Measurements from ENCODE around the gene DESI2.

DNA sequence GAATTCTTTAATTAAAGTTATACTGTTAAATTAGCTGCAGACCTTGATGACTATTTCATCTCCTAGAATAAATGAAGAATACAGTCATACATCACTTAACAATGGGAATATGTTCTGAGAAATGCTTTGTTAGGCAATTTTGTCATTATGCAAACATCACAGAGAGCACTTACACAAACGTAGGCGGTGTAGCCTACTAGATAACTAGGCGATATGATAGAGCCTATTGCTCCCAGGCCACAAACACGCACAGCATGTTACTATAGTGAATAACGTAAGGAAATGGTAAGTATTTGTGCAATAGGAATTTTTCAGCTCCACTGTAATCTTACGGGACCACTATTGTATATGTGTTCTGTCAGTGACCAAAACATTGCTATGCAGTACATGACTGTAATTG is 37.6 kb upstream of the DESI2 start:
- TF ChIP-seq, protein P1, sequence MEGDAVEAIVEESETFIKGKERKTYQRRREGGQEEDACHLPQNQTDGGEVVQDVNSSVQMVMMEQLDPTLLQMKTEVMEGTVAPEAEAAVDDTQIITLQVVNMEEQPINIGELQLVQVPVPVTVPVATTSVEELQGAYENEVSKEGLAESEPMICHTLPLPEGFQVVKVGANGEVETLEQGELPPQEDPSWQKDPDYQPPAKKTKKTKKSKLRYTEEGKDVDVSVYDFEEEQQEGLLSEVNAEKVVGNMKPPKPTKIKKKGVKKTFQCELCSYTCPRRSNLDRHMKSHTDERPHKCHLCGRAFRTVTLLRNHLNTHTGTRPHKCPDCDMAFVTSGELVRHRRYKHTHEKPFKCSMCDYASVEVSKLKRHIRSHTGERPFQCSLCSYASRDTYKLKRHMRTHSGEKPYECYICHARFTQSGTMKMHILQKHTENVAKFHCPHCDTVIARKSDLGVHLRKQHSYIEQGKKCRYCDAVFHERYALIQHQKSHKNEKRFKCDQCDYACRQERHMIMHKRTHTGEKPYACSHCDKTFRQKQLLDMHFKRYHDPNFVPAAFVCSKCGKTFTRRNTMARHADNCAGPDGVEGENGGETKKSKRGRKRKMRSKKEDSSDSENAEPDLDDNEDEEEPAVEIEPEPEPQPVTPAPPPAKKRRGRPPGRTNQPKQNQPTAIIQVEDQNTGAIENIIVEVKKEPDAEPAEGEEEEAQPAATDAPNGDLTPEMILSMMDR (IDR thresholded peaks at IDR 0.05; ENCODE audit: borderline replicate concordance, extremely low read depth, low read length, poor library complexity, severe bottlenecking), result no peak
- no peak for TF ChIP-seq EZH2 (IDR thresholded peaks at IDR 0.05; ENCODE audit: borderline replicate concordance, low read depth, low read length, severe bottlenecking)

All from DND-41 (cell line).